ENCODE results near the gene GRP.
"Not testable (repeated sequence)": the region's sequence is repeated elsewhere in the genome, so short reads cannot be mapped to it uniquely, and the experiment has no call there.

The GRP gene

DNA sequence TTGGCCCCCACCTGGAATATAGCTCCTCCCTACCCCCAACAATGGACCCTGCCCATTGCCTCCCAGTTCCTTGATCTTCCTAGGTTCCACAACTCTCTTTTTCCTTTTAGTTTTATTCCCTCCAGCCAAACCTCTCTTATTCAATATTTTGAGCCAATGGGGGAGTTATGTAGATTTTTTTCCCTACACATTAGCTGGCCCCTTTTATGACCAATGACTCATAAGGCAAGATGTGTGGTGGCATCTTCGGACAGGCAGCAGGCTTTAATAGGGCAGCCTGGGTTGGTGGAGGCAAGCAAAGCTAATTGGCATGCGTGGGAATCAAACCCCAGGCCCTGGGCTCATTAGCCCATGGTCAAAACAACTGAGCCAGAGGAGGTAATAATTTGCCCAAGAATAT is 9.2 kb downstream of the GRP start:
- no peak for DNase-seq (ENCODE audit: low read depth in 2 of 2)

DNA sequence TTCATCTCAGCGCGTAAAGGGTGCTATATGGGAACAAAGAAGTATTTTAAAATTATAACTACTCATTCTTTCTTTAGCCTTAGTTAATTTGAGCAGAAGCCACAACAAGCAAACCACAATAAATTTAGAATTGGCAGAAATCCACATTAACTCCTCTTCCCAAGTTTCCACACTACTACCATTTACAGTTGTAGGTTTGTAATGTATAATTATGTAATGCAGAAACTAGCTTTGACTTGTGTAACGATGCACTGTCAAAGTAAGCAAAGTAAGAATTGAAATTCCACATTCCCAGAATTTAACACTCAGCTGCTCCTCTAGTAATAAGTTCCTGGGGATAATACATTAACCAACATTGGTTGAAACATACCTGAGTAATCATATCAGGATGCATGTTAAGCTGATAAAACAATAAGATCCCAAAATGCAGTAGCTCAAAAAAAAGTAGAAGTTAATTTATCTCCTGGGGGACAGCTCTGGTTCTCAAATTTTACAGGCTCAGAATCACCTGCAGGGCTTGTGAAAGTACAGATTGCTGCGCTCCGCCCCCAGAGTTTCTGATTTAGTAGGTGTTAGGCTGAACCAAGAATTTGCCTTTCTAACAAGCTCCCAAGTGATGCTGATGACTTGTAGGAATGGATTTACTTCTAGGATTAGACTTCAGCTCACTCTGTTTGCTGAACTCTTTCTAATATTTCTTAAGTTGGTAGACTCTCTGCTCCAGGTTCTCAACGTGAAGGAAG is 9.9 kb downstream of the GRP start:
- no peak for DNase-seq (ENCODE audit: low read depth in 2 of 2)

DNA sequence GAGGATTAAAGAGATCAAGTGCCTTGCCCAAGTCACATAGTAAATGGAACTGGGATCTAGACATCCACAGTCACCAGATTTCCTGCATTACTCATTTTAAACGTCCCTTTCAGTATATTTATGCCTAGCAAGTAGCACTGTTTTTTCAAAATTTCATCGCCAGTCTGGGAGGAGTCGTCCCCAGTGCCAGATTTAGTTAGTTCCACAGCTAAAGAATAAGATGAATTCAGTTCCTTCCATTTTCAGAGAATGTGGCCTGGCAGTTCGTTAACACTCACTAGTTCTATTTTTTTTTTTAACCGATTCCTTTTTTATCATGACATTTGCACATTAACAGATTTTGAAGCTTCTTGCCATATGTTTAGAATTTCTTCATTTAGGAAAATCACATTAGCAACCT is 11.2 kb downstream of the GRP start:
- DNase-seq (ENCODE audit: low read depth in 2 of 2): no peak

DNA sequence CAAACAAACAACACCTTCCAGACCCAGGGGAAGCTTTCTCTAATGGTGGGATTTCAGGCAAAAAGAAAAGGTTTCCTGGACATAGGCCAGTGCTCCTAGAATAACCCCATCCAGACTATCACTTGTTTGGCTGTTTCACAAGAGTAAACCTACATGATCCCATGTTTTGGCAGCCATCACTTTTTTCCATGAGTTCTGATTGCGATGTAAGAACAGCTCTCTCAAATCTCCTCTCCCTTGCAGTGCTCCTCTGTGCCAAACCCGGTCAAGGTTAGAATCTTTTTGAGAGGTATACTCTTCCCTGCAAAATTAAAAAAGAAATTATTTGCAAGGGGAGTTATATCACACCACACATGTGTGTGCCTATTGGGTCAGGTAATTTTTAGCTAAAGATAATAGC is 11.9 kb downstream of the GRP start:
- DNase-seq (ENCODE audit: low read depth in 2 of 2): no peak

DNA sequence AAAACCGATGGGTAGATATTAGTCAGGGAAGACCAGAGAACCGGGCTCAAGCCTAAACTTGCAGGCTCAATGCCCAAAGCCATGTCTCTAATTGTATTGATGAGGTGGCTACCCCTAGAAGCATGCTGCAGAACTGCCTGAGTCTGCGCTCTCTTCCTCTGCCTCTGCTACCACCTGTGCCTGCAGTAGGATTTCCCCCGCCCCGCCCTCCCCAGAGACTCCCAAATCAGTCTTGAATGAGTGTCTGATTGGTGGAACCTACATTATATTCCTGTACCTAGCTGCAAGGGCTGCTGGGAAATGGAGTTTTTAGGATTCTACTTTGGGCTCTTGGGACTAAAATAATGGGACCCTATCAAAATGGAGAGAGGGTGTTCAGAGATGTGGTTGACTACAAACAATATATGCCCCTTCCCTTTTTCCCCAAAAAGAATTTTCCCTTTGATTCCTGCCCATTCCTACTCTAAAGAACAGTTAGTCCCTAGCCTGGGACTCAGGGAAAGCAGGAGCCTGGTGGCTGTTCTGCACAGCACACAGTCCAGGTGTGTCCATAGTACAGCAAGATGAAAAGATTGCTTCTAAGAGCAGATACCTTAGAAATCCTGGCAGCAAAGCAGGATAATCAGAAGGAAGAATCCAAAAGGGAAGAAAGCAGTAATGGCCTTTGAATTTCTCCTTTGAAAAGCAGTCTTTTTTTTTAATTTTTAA is 12.5 kb downstream of the GRP start:
- DNase-seq (ENCODE audit: low read depth in 2 of 2): no peak

DNA sequence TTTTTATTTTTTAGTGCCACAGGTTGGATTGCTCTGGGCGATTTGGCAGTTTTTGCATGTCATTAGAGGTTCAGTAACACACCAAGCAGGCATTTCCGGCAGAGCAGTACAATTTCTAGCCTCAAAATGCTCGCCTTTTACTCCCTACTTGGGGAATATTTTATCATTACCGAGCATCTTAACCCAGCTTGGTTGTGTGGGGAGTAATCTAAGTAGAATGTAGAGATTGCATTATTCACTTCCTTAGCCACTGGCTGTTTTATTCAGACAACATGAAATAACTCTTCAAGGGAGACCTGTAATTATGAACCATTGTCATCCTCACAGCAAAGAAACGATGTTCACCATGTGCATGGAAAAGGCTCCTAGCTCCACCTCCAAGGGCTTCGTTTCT is 13.1 kb downstream of the GRP start:
- no peak for DNase-seq (ENCODE audit: low read depth in 2 of 2)

DNA sequence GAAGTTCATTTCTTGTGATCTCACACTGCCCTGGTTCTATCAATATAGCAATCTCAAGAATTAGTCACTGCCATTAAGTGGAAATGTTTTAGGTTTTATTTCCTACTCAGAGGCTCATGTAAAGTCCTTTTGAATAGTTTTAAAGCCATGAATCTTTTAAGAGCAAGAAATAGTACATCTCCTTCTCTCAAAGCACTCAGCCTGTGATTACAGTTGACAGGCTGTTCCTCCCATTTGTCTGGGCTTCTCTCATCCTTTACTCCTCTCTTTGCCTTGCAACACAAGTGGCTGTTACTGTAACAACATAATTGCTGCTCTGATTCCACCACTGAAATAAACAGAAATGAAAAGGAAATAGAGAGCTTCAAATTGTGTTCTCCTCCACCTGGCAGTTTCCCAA is 18.4 kb downstream of the GRP start:
- no peak for DNase-seq (ENCODE audit: low read depth in 2 of 2)

DNA sequence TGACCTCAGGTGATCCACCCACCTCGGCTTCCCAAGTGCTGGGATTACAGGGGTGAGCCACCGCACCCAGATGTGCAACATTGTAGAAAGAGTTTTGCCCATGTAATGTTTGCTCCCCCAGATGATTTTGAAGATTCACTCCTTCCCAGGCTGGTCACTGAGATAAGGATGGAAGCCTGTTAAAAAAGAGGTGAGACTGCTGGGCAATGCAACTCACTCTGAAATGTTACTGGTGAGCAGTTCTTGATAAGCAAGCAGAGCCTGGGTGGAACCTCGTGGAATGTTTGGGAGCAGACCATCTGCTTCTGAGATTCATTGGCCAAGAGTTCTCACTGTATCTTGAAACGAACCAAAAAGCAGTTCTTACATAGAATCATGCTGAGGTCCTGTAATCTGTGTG is 19.7 kb downstream of the GRP start:
- DNase-seq (ENCODE audit: low read depth in 2 of 2): no peak

DNA sequence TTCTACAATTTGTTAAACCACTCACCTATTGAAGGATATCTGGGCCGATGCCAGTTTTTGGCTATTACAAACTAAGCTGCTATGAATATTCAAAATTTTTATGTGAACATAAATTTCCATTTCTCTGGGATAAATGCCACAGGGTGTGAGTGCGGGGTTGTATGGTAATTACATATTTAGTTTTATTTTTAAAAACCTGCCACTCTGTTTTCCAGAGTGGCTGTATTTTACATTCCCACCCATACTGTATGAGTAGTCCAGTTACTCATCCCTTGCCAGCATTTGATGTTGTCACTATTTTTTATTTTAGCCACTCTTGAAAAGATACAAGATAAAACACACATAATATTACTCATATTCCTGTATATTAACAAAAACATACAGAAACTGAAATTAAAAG is 22.9 kb downstream of the GRP start:
- no peak for DNase-seq (ENCODE audit: low read depth in 2 of 2)

DNA sequence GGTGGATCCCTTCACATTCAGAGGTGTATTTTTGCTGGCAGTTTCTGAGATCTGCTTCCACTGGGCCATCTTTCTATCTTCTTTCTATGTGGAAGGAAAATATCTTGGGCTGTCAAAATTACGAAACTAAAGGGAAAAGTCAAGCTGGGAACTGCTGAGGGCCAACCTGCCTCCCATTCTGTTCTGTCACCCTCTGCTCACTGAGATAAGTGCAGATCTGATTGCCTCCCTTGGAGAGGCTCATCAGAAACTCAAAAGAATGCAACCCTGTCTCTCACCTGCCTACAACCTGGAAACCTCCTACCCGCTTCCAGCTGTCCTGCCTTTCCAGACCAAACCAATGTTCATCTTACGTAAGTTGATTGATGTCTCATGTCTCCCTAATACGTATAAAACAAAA is 26.8 kb downstream of the GRP start:
- no peak for DNase-seq (ENCODE audit: low read depth in 2 of 2)

DNA sequence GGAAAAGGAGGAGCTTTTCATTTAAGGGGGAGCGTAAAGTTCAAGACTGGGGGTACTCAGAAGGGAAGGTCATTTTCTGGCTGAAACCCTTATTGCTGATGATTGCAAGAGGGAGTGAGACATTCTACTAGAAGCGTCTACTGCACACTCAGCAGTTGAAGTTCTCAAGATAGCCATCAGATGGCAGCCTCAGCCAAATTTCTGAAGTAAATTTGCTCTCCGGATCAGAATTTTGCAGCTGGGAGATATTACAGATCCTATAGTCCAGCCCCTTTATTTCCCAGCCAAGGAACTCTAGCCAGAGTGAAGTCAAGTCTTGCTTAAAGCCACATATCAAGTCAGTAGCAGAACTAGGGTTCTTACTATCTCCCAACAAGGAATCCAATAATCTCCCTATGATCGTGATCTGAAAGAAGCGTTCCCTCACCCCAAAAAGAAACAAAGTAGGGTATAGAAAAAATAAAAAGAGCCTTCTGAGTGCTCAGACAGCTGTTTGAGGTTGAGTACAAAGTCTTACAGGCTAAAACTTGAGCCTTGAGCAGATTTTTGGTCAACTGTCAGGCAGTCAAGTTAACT is 29.3 kb downstream of the GRP start:
- no peak for DNase-seq (ENCODE audit: low read depth in 2 of 2)

DNA sequence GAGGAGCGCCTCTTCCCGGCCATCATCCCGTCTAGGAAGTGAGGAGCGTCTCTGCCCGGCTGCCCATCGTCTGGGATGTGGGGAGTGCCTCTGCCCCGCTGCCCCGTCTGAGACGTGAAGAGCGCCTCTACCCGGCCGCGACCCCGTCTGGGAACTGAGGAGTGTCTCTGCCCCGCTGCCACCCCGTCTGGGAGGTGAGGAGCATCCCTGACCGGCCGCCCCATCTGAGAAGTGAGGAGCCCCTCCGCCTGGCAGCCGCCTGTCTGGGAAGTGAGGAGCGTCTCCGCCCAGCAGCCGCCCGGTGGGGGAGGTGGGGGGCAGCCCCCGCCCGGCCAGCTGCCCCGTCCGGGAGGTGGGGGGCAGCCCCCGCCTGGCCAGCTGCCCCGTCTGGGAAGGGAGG is 35.5 kb downstream of the GRP start:
- not testable (repeated sequence) for DNase-seq (ENCODE audit: low read depth in 2 of 2)

DNA sequence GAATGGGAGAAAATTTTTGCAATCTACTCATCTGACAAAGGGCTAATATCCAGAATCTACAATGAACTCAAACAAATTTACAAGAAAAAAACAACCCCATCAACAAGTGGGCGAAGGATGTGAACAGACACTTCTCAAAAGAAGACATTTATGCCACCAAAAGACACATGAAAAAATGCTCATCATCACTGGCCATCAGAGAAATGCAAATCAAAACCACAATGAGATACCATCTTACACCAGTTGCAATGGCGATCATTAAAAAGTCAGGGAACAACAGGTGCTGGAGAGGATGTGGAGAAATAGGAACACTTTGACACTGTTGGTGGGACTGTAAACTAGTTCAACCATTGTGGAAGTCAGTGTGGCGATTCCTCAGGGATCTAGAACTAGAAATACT is 41.9 kb downstream of the GRP start:
- not testable (repeated sequence) for DNase-seq (ENCODE audit: low read depth in 2 of 2)

DNA sequence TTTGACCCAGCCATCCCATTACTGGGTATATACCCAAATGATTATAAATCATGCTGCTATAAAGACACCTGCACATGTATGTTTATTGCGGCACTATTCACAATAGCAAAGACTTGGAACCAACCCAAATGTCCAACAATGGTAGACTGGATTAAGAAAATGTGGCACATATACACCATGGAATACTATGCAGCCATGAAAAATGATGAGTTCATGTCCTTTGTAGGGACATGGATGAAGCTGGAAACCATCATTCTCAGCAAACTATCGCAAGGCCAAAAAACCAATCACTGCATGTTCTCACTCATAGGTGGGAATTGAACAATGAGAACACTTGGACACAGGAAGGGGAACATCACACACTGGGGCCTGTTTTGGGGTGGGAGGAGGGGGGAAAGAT is 42.3 kb downstream of the GRP start:
- DNase-seq (ENCODE audit: low read depth in 2 of 2): not testable (repeated sequence)

DNA sequence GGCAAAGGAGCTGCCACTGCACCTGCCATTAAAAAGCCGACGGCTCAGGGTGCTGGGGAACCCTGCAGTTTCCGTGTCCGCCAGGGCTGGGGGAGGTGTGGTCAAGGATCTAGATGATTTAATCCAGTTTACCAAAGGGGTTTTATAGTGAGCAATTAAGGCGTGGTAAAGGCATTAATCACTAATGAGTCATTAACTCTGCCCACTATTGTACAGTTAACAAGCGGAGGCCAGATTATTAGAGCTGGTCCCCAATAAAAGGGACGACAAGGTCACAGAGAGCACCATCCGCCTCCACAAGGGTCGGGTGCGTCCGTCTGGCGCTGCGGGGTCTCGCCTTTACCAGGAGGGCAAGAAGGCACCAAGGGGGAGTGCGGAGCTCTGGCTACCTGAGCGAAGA is 43.7 kb downstream of the GRP start:
- DNase-seq (ENCODE audit: low read depth in 2 of 2): no peak

DNA sequence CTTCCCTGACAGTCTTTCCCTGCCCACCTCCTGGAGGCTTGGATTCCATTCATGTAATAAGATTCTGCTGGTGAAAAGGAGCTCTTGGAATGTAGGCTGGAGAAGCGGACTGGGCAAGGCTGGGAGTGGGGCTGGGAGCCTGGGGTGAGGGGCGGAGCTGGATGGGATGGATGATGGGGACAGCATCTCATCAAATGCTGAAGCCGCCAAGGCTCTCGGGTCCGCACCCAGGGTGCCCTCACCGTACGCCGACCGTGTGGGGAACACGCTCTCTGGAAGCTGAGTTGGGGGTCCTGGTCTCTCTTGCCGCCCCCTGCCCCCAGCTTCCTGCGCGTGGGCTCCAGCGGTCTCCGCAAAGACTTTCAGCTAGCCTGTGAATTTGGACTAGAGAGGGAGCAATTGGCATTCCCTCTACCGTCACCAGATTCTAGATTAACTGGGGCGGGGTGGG is 44.2 kb downstream of the GRP start:
- DNase-seq (ENCODE audit: low read depth in 2 of 2): no peak

DNA sequence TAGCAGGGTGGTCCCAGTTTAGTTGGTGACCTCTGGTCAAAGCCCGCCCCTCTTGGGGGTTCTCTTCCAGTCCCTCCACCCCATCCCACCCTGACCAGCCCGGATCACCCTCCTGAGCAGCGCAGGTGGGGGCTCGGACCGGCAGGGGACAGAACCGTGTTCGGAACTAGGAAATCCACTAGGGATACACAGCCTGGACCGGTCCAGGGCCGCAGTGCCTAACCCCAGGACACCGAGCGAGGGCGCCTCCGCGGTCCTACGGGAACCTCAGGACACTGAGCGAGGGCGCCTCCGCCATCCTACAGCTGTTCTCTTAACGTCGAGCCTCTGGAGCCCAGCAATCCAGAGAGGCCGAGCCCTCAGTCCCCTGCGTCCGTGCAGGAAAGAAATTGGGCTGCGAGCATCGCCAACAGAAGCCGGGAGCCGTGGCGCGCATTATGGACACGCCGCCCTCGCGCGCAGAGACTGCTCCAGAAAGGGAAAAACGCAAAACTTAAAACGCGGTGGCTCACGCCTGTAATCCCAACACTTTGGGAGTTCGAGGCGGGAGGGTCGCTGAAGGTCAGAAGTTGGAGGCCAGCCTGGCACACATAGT is 44.8 kb downstream of the GRP start:
- DNase-seq (ENCODE audit: low read depth in 2 of 2): no peak

DNA sequence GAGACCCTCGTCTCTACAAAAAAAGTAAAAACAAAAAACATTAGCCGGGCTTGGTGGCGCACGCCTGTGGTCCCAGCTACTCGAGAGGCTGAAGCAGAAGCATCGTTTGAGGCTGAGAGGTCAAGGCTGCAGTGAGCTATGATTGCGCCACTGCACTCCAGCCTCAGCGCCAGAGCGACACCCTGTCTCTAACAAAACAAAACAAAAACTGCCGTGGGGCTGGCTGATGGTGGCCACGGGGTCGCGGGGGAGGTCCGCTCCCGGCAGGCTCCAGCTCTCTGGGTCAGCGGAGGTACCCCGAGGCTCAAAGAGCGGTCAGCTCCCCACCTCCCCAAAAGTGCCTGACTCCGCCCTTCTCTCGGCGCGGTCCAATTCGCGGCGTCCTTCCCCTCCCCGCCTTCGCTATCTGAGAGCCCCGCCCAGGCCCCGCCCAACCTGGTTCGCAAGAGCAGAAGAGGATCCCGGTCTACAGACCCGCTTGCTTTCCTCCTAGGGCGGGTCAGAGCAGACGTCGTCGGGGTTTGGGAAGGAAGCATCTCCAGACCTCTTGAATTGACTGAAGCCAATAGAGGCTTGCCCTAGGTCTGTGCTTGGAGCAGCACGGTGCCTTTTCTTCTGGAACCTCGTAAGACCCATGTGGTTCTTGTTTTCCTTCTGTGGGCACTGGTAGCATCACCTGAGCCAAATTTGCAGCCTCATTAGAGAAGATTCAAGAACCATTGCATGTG is 45.5 kb downstream of the GRP start:
- no peak for DNase-seq (ENCODE audit: low read depth in 2 of 2)

DNA sequence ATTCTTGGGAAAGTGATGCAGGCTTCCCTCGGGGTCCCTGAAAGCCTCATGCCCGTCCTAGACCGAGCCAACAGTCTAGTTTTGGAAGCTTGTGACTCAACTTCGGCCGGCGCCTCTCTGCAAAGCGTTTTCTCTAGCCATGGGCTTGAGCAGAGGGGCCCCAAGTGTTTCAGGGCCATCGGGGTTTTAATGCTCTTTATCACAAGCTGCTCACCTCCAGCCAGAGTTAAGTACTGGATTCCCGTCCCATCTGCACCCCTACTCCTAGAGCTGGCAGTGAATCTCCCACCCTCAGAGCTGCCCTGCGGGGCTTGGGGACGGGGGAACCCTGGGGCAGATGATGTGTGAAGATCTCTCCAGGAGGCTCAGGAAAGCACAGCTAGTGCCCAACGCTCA is 46.0 kb downstream of the GRP start:
- DNase-seq (ENCODE audit: low read depth in 2 of 2): no peak

DNA sequence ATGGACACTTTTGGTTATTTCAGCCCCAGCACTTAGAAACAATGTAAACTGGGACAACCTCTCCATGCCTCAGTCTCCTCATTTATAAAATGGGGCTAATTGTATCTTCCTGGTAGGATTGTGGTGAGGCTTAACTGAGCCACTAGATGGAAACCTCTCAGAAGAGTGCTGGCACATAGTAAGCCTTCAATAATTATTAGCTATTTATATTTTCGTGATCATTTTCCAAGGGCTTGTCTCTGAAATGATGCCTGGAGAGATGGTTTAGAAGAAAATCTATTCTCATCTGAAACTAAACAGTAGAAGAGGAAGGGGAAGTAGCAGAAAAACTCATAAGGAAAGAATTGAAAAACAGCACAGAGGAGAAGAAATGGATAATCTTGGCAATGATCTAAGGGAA is 46.5 kb downstream of the GRP start:
- DNase-seq (ENCODE audit: low read depth in 2 of 2): no peak

DNA sequence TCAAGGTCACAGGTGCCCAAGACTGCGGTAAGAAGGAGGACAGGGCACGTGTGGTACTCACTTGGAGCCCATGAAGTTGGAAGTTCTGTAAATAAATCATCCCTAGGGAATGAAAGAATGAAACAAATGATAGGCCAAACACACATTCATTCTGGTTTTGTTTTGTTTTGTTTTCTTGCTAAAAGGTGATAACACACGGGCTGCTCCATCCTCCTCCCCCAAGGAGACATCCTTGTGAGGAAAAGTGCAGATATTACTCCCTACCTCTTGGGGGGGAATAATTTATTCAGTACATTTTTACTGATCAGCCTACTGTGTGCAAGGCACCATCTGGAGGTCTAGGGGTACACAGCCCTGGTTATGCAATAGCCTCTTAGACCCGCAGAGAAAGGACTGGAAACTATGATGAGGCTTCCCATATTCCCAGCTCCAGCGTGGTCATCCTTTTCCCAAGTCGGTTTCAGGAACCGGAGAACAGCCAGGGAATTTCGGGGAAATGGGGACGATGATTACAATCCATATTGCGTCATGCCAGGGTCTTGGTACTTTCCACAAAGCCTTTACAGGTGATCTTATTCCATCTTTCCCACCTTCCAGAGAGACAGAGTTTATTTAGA is 47.0 kb downstream of the GRP start:
- no peak for DNase-seq (ENCODE audit: low read depth in 2 of 2)
